Uterus (tissue), 2 donors: ENCODE measurements around the gene PRSS56.

ENCODE experiments used
- POLR2A ChIP-seq, 2 donors: fragments of 450-650 bp; IDR thresholded peaks; one replicate each; pipeline ENCODE4 v1.6.1; 2016; ENCODE audit warnings: antibody characterized with exemption in 2 of 2, mild to moderate bottlenecking in 1 of 2, moderate library complexity in 1 of 2
- TF ChIP-seq, protein P1 (sequence below), 4 experiments: fragments of 200-600 bp in 2 of 4; fragments of 450-650 bp in 2 of 4; sonication (generic) in 2 of 4; IDR thresholded peaks; one replicate each; pipeline ENCODE4 v1.5.1; 2016 to 2019; ENCODE audit warnings: antibody characterized with exemption in 4 of 4, mild to moderate bottlenecking in 2 of 4, moderate library complexity in 1 of 4

DNA sequence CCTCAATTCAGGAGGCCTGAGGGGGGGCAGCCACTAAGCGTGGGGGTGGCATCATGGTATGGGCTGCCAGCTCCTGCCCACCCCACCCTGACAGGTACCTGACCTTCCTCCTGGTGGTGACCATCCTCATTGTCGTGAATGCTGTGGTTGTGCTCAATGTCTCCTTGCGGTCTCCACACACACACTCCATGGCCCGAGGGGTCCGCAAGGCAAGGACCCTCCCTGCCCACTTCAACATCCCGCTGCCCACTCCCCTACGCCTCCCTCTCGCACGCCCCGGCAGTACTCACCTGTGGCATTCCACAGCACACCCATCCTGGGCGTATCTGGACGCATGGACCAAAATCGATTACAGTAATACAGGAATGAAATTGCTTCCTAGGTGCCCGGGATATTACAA, 23.3 kb downstream of the PRSS56 start:
- no peak for TF ChIP-seq POLR2A (IDR thresholded peaks at IDR 0.05)
- TF ChIP-seq, protein P1, sequence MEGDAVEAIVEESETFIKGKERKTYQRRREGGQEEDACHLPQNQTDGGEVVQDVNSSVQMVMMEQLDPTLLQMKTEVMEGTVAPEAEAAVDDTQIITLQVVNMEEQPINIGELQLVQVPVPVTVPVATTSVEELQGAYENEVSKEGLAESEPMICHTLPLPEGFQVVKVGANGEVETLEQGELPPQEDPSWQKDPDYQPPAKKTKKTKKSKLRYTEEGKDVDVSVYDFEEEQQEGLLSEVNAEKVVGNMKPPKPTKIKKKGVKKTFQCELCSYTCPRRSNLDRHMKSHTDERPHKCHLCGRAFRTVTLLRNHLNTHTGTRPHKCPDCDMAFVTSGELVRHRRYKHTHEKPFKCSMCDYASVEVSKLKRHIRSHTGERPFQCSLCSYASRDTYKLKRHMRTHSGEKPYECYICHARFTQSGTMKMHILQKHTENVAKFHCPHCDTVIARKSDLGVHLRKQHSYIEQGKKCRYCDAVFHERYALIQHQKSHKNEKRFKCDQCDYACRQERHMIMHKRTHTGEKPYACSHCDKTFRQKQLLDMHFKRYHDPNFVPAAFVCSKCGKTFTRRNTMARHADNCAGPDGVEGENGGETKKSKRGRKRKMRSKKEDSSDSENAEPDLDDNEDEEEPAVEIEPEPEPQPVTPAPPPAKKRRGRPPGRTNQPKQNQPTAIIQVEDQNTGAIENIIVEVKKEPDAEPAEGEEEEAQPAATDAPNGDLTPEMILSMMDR (IDR thresholded peaks at IDR 0.05) = no peak
